HCT116 (cell line): ENCODE data around the gene GRIP2. TPM values are rescaled to one million over a fixed set of nuclear protein-coding genes. Genes with fewer than 3 reads are reported as not detected.

ENCODE experiments used
- ATAC-seq: fragments of 200-7000 bp; cut with Tn5 transposase; 2 replicates; pipeline ENCODE4 v1.9.1; 2020; ENCODE audit warnings: mild to moderate bottlenecking, moderate library complexity
- BruUV-seq: library from RNA; stranded (reverse); fragments of 400-500 nt; replicated peaks from 2 replicates; lab custom pipeline; 2021; lab: Mats Ljungman, UMichigan
- CTCF ChIA-PET: fragments of 300-600 bp; sonication (Branson Sonifier 250); formaldehyde crosslinking; loops from one replicate; lab custom pipeline; 2021; ENCODE audit warnings: antibody characterized with exemption; lab: Charles Lee
- POLR2A ChIA-PET: fragments of 300-600, 350-600 bp; sonication (Branson Sonifier 250); formaldehyde crosslinking; loops from one replicate; lab custom pipeline; 2021; ENCODE audit warnings: antibody characterized with exemption; lab: Charles Lee
- RAD21 ChIA-PET, 2 experiments: fragments of 300-600 bp; sonication (Branson Sonifier 250); formaldehyde crosslinking; loops; one replicate each; lab custom pipeline; 2023; ENCODE audit warnings: low total read pairs in 2 of 2; ENCODE audit not compliant: uncharacterized antibody in 2 of 2, unreplicated experiment in 2 of 2, low non-redundant PET in 1 of 2; lab: Charles Lee
- DNase-seq: peaks from one replicate; pipeline ENCODE4 v3.0.0-alpha.2; 2010; ENCODE audit warnings: low read depth, low spot score
- H2AFZ ChIP-seq: fragments of 200-600 bp; shearing (Covaris generic), sonication (generic); 2 replicates; pipeline ENCODE4 v1.6.1; 2017; ENCODE audit warnings: low read depth, mixed run types, mixed read lengths, antibody characterized with exemption, low read length; ENCODE audit not compliant: poor library complexity, severe bottlenecking
- H3K27ac ChIP-seq: 2 replicates; pipeline ENCODE4 v1.5.1; 2012; ENCODE audit warnings: low read depth, low read length
- H3K27me3 ChIP-seq: fragments of 200-600 bp; sonication (generic); 2 replicates; pipeline ENCODE4 v1.6.1; 2016; ENCODE audit warnings: mixed run types, low read length, mixed read lengths; ENCODE audit not compliant: insufficient read depth
- H3K36me3 ChIP-seq, 2 experiments: fragments of 200-500 bp in 1 of 2; fragments of 200-600 bp in 1 of 2; sonication (Bioruptor generic) in 1 of 2; sonication (generic) in 1 of 2; 2 replicates each; pipeline versions ENCODE4 v1.5.1 to v1.6.1; 2014 to 2016; ENCODE audit warnings: low read length in 2 of 2, inconsistent platforms in 1 of 2, mixed read lengths in 1 of 2, mixed run types in 1 of 2; ENCODE audit not compliant: insufficient read depth in 2 of 2, control insufficient read depth in 1 of 2
- H3K4me1 ChIP-seq, 2 experiments: fragments of 200-600 bp in 1 of 2; sonication (generic) in 1 of 2; 2 replicates each; pipeline versions ENCODE4 v1.5.1 to v1.6.1; 2012 to 2017; ENCODE audit warnings: low read length in 2 of 2, inconsistent platforms in 1 of 2, mild to moderate bottlenecking in 1 of 2, mixed read lengths in 1 of 2, mixed run types in 1 of 2, moderate library complexity in 1 of 2; ENCODE audit not compliant: insufficient read depth in 2 of 2, control insufficient read depth in 1 of 2
- H3K4me2 ChIP-seq: fragments of 200-600 bp; sonication (generic); 2 replicates; pipeline ENCODE4 v1.6.1; 2017; ENCODE audit warnings: mixed run types, low read length, mixed read lengths
- H3K4me3 ChIP-seq, 2 experiments: fragments of 200-600 bp in 1 of 2; sonication (generic) in 1 of 2; replicated peaks in 1 of 2; 2 replicates each; pipeline ENCODE4 v1.5.1; 2011 to 2016; ENCODE audit warnings: low read length in 2 of 2, control low read depth in 1 of 2, low read depth in 1 of 2, mild to moderate bottlenecking in 1 of 2, mixed read lengths in 1 of 2, mixed run types in 1 of 2
- H3K79me2 ChIP-seq: fragments of 200-600 bp; sonication (generic); 2 replicates; pipeline ENCODE4 v1.6.1; 2017; ENCODE audit warnings: mild to moderate bottlenecking, mixed run types, low read length, moderate library complexity, mixed read lengths; ENCODE audit not compliant: insufficient read depth
- H3K9ac ChIP-seq: fragments of 200-600 bp; sonication (generic); 2 replicates; pipeline ENCODE4 v1.6.1; 2016; ENCODE audit warnings: low read length, mixed read lengths
- H3K9me2 ChIP-seq: fragments of 200-600 bp; sonication (generic), shearing (Covaris generic); 2 replicates; pipeline ENCODE4 v1.6.1; 2017; ENCODE audit warnings: mixed run types, mild to moderate bottlenecking, moderate library complexity; ENCODE audit not compliant: insufficient read depth
- H3K9me3 ChIP-seq, 2 experiments: fragments of 200-500 bp in 1 of 2; fragments of 200-600 bp in 1 of 2; sonication (Bioruptor generic) in 1 of 2; sonication (generic) in 1 of 2; 2 replicates each; pipeline ENCODE4 v1.6.1; 2014 to 2017; ENCODE audit warnings: low read length in 2 of 2, mixed read lengths in 2 of 2, inconsistent platforms in 1 of 2, low read depth in 1 of 2, mild to moderate bottlenecking in 1 of 2, mixed run types in 1 of 2, moderate library complexity in 1 of 2; ENCODE audit not compliant: control insufficient read depth in 1 of 2, insufficient read depth in 1 of 2
- H4K20me1 ChIP-seq: fragments of 200-600 bp; sonication (generic), shearing (Covaris generic); 2 replicates; pipeline ENCODE4 v1.6.1; 2017; ENCODE audit warnings: mixed run types, mild to moderate bottlenecking, moderate library complexity; ENCODE audit not compliant: insufficient read depth
- ATF3 ChIP-seq: IDR thresholded peaks from 2 replicates; pipeline ENCODE4 v1.6.1; 2012
- CTCF ChIP-seq, 3 experiments: fragments of 200-600 bp in 1 of 3; sonication (generic) in 1 of 3; IDR thresholded peaks in 2 of 3; conservative IDR thresholded peaks in 1 of 3; 2 replicates each; pipeline ENCODE4 v1.5.1; 2012 to 2017; ENCODE audit warnings: low read depth in 2 of 3, low read length in 2 of 3, antibody characterized with exemption in 1 of 3, borderline replicate concordance in 1 of 3, control low read depth in 1 of 3, mild to moderate bottlenecking in 1 of 3, mixed read lengths in 1 of 3, mixed run types in 1 of 3, moderate library complexity in 1 of 3; ENCODE audit not compliant: insufficient read depth in 1 of 3
- EGR1 ChIP-seq: IDR thresholded peaks from 2 replicates; pipeline ENCODE4 v1.6.1; 2012; ENCODE audit warnings: low read depth
- ELF1 ChIP-seq: IDR thresholded peaks from 2 replicates; pipeline ENCODE4 v1.6.1; 2012; ENCODE audit warnings: low read depth, borderline replicate concordance
- EZH2 ChIP-seq: fragments of 200-600 bp; sonication (generic); IDR thresholded peaks from 2 replicates; pipeline ENCODE4 v1.6.1; 2017; ENCODE audit warnings: antibody characterized with exemption, mixed run types
- EZH2phosphoT487 ChIP-seq: fragments of 200-600 bp; IDR thresholded peaks from 2 replicates; pipeline ENCODE4 v1.6.1; 2018; ENCODE audit warnings: antibody characterized with exemption, borderline replicate concordance
- FOSL1 ChIP-seq: IDR thresholded peaks from 2 replicates; pipeline ENCODE4 v1.6.1; 2012; ENCODE audit warnings: low read depth
- JUND ChIP-seq: IDR thresholded peaks from 2 replicates; pipeline ENCODE4 v1.6.1; 2012
- MAX ChIP-seq: IDR thresholded peaks from 2 replicates; pipeline ENCODE4 v1.6.1; 2012
- POLR2A ChIP-seq: IDR thresholded peaks from 2 replicates; pipeline ENCODE4 v1.7.0; 2011; ENCODE audit warnings: borderline replicate concordance; ENCODE audit not compliant: insufficient read depth, insufficient read length; ENCODE audit errors: extremely low read depth
- POLR2AphosphoS5 ChIP-seq: IDR thresholded peaks from 2 replicates; pipeline ENCODE4 v1.6.1; 2011; ENCODE audit warnings: mild to moderate bottlenecking, low read depth, low read length, moderate library complexity
- RAD21 ChIP-seq: IDR thresholded peaks from 2 replicates; pipeline ENCODE4 v1.6.1; 2012; ENCODE audit warnings: low read depth, mild to moderate bottlenecking
- SP1 ChIP-seq: IDR thresholded peaks from 2 replicates; pipeline ENCODE4 v1.6.1; 2012; ENCODE audit warnings: low read depth
- SRF ChIP-seq: IDR thresholded peaks from 2 replicates; pipeline ENCODE4 v1.6.1; 2012; ENCODE audit warnings: low read depth
- TCF7L2 ChIP-seq: IDR thresholded peaks from 2 replicates; pipeline ENCODE4 v1.7.0; 2011; ENCODE audit warnings: borderline replicate concordance, inconsistent platforms; ENCODE audit not compliant: insufficient read depth, insufficient read length; ENCODE audit errors: extremely low read depth
- YY1 ChIP-seq: IDR thresholded peaks from 2 replicates; pipeline ENCODE4 v1.6.1; 2011; ENCODE audit warnings: low read length, low read depth, moderate library complexity, mild to moderate bottlenecking; ENCODE audit not compliant: insufficient replicate concordance; ENCODE audit errors: extremely low read depth
- ZBTB33 ChIP-seq: IDR thresholded peaks from 2 replicates; pipeline ENCODE4 v1.6.1; 2011; ENCODE audit warnings: mild to moderate bottlenecking, low read length, moderate library complexity; ENCODE audit not compliant: insufficient replicate concordance; ENCODE audit errors: extremely low read depth
- ZFX ChIP-seq: fragments of 450-650 bp; IDR thresholded peaks from 2 replicates; pipeline ENCODE4 v1.6.1; 2017
- ZNF274 ChIP-seq: fragments of 200-500 bp; sonication (Bioruptor generic); IDR thresholded peaks from 2 replicates; pipeline ENCODE4 v1.6.1; 2014; ENCODE audit warnings: mild to moderate bottlenecking, low read depth, low read length, inconsistent platforms
- intact Hi-C: fragments of 100-400 bp; cut with micrococcal nuclease; formaldehyde crosslinking; loops from 2 replicates; pipeline ENCODE4 v1.10.0; 2022
- total RNA-seq: library from RNA; stranded (reverse); gene quantifications from one replicate; pipeline ENCODE4 v1.2.1, GENCODE V29; 2021; ENCODE audit not compliant: unreplicated experiment

GRIP2 gene
- total RNA-seq, 1 experiment from 2014 or later = 0.34 TPM

GRCh38 chr3:14459787-14460186 is 80.4 kb downstream of the GRIP2 start:
- Histone ChIP-seq H2AFZ (no peak overlapping the region), H3K4me3 (no peak overlapping the region), H3K27me3 (no peaks in the 10 kb centered on the region), H4K20me1 (no peaks in the 10 kb centered on the region), H3K27ac (no peak overlapping the region), H3K36me3 (peaks cover 14 to 27% of the 10 kb centered on the region in 2 experiments; a peak in 3 of 4 replicates), H3K9me3 (no peaks in the 10 kb centered on the region), H3K9me2 (no peaks in the 10 kb centered on the region), H3K4me2 (no peak overlapping the region), H3K9ac (no peak overlapping the region), H3K79me2 (no peaks in the 10 kb centered on the region), H3K4me1 (no peaks in the 10 kb centered on the region)
- BruUV-seq = no TSS peak
- POLR2A ChIA-PET = no interaction called here
- TF ChIP-seq ZBTB33 (no peak), ATF3 (no peak), YY1 (no peak), EZH2 (no peak), SP1 (no peak), CTCF (IDR thresholded peaks at IDR 0.05 in 2 of 3, conservative IDR thresholded peaks at IDR 0.05 in 1 of 3; ENCODE audit: borderline replicate concordance in 1 of 3, insufficient read depth in 1 of 3, low read depth in 2 of 3, low read length in 2 of 3) (no peak), ZNF274 (no peak), JUND (no peak), TCF7L2 (no peak), FOSL1 (no peak), MAX (no peak), POLR2AphosphoS5 (no peak), ZFX (no peak), ELF1 (no peak), POLR2A (no peak), EZH2phosphoT487 (no peak), RAD21 (no peak), SRF (no peak), EGR1 (no peak)
- CTCF ChIA-PET = interaction anchor here (0.7 kb wide), 1 partner anchor 199 kb away, joined by 3 read pairs; no protein-coding TSS in a partner anchor
- ATAC-seq (no peak), DNase-seq (no peak)
- RAD21 ChIA-PET = no interaction called here
- intact Hi-C loops = loop anchor here (2.0 kb wide), 1 partner anchor 257 kb away; no protein-coding TSS in a partner anchor
